ENCODE data around the gene INTS6L.
"Not testable (repeated sequence)": the region's sequence is repeated elsewhere in the genome, so short reads cannot be mapped to it uniquely, and the experiment has no call there.

INTS6L gene

DNA sequence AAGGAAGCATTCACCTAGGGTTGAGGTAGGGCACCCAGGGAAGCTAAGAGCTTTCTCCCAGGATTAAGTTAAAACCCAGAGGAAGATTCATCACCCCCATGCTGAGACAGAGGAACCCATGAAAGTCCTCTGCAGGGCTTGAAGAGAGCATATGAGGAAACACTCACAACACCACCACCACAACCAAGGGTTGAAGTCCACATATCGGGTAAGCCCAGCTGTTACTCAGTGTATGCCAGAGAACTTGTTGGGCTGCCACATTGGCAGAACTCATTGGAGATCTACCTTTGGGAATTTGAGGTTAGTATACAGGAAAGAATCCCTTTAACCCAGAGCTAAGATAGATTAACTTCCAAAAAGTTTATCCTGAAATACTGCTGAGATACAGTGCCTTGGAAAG, 75.1 kb downstream of the INTS6L start:
- no peak for DNase-seq (ENCODE audit: low read depth in 1 of 2, low spot score in 1 of 2)

- DNase-seq (ENCODE audit: low read depth in 1 of 2, low spot score in 1 of 2), result peak; percentile 4 to 9
Observed at GRCh38 chrX:135596495-135596894, 76.0 kb downstream of the INTS6L start.

GRCh38 chrX:135605906-135606305, 85.4 kb downstream of the INTS6L start:
- DNase-seq (ENCODE audit: low read depth in 1 of 2, low spot score in 1 of 2), result no peak

GRCh38 chrX:135624408-135625204, 104.1 kb downstream of the INTS6L start:
- not testable (repeated sequence) for DNase-seq (ENCODE audit: low read depth in 1 of 2, low spot score in 1 of 2)

DNA sequence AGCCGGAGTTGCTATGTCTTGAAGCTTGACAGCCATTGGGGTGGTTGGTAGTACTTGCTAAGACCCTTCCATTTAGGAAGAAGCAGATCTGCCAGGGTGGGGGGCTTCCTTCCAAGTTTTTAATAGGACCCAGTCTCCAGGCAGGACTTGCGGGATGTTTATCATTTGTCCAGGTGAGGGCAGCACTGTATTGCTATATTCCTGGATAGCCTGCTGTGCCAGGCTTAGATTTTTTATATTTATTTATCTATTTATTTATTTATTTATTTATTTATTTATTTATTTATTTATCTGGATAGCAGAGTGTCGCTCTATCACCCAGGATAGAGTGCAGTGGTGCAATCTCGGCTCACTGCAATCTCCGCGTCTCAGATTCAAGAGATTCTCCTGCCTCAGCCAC, 105.5 kb downstream of the INTS6L start:
- no peak for DNase-seq (ENCODE audit: low read depth in 1 of 2, low spot score in 1 of 2)

DNA sequence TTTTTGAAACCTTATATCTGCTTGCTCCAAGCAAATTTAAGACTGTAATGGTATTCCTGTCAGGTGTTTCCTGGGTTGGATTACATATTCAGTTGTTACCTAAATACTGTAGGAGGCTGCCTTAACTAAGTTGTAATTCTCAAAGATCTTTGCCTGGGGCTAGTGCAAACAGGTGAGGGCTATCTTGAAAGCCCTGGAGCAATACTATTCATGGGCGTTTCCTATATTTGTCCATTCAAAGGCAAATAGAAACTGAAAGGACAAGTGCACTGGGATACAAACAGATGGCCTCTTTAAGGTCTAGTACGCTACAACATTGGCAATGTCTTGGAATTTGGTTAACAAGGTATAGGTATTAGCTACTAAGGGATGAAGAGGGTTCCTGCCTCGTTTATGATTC, 108.9 kb downstream of the INTS6L start:
- no peak for DNase-seq (ENCODE audit: low read depth in 1 of 2, low spot score in 1 of 2)
